ENCODE data around the gene CNTNAP1. TPM values are rescaled to one million over a fixed set of nuclear protein-coding genes. Genes with fewer than 3 reads are reported as not detected.

The CNTNAP1 gene
- total and polyA plus RNA-seq, 10 of the 15 experiments (the other 5 are each of a cell fraction or from before 2014, with no cell fraction given): 0.95 to 29.9 (median 10.4) TPM

- no peaks in the 10 kb centered on the region for H3K79me2 ChIP-seq (ENCODE audit: control insufficient read depth, insufficient read depth, low read length)
- H2AFZ ChIP-seq (ENCODE audit: control insufficient read depth, low read depth, low read length): no peak overlapping the region
- no peaks in the 10 kb centered on the region for H4K20me1 ChIP-seq (ENCODE audit: control insufficient read depth, insufficient read depth)
- ChIA-PET POLR2A (interaction anchor here (0.6 to 1.0 kb wide), 2 partner anchors 30 to 325 kb away, joined by 3 read pairs; partner anchors contain the start of genes RETREG3 and TUBG1), RAD21 (ENCODE audit: unreplicated experiment) (no interaction called here), SMC1A (ENCODE audit: uncharacterized antibody, unreplicated experiment) (no interaction called here), CTCF (interaction anchor here (0.6 to 1.1 kb wide), 3 partner anchors 9 to 53 kb away, joined by 3 read pairs; no protein-coding TSS in a partner anchor)
- H3K9me3 ChIP-seq (replicated peaks; ENCODE audit: control insufficient read depth, insufficient read depth, low read length): no peaks in the 10 kb centered on the region
- H3K27ac ChIP-seq (ENCODE audit: control insufficient read depth, insufficient read depth): no peak overlapping the region
- H3K4me3 ChIP-seq: no peak overlapping the region
- H3K4me1 ChIP-seq (ENCODE audit: control insufficient read depth, insufficient read depth, low read length): no peaks in the 10 kb centered on the region
- no peaks in the 10 kb centered on the region; a peak in 1 of 4 replicates for H3K27me3 ChIP-seq (replicated peaks in 1 of 2; ENCODE audit: control insufficient read depth in 2 of 2, insufficient read depth in 2 of 2, low read length in 1 of 2)
- intact Hi-C loops (cut with micrococcal nuclease; ENCODE audit: unreplicated experiment): no loop called here
- ATAC-seq (no peak), FAIRE-seq (no peak), DNase-seq (ENCODE audit: low read depth, low spot score) (no peak)
- no TSS peak for BruUV-seq (replicated peaks)
- H3K36me3 ChIP-seq (ENCODE audit: control insufficient read depth in 2 of 2, insufficient read depth in 2 of 2, low read length in 1 of 2): no peaks in the 10 kb centered on the region
- H3K9ac ChIP-seq (ENCODE audit: control insufficient read depth, insufficient read depth, low read length): no peak overlapping the region
- H3K4me2 ChIP-seq (ENCODE audit: control insufficient read depth, insufficient read depth): no peak overlapping the region
- WGBS (ENCODE audit: insufficient coverage, insufficient replicate concordance, low lambda C conversion rate, missing lambda C conversion rate): 46% methylated on average over 6 of the region's 7 CpGs
- in situ Hi-C loops (cut with MboI): no loop called here
- TF ChIP-seq, protein P1, sequence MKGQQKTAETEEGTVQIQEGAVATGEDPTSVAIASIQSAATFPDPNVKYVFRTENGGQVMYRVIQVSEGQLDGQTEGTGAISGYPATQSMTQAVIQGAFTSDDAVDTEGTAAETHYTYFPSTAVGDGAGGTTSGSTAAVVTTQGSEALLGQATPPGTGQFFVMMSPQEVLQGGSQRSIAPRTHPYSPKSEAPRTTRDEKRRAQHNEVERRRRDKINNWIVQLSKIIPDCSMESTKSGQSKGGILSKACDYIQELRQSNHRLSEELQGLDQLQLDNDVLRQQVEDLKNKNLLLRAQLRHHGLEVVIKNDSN (IDR thresholded peaks at IDR 0.05; ENCODE audit: borderline replicate concordance, extremely low read length, insufficient read depth, low read depth, low read length): no peak
- TF ChIP-seq ETV6 (conservative IDR thresholded peaks at IDR 0.05 in 1 of 2, IDR thresholded peaks at IDR 0.05 in 1 of 2; ENCODE audit: borderline replicate concordance in 1 of 2, low read depth in 1 of 2) (no peak), GATAD2B (conservative IDR thresholded peaks at IDR 0.05; ENCODE audit: low read depth) (no peak), HDAC6 (IDR thresholded peaks at IDR 0.05; ENCODE audit: unreplicated experiment) (no peak), TCF12 (IDR thresholded peaks at IDR 0.05; ENCODE audit: low read depth, low read length) (no peak), PKNOX1 (IDR thresholded peaks at IDR 0.05) (no peak), EZH2 (IDR thresholded peaks at IDR 0.05; ENCODE audit: borderline replicate concordance, control insufficient read depth, low read depth, low read length) (no peak), BCL11A (IDR thresholded peaks at IDR 0.05; ENCODE audit: low read depth, low read length) (no peak), CTCF (IDR thresholded peaks at IDR 0.05 in 2 of 3, conservative IDR thresholded peaks at IDR 0.05 in 1 of 3; ENCODE audit: control insufficient read depth in 2 of 3, extremely low read depth in 1 of 3, insufficient read depth in 1 of 3, low read depth in 3 of 3, low read length in 3 of 3) (no peak), ZZZ3 (IDR thresholded peaks at IDR 0.05; ENCODE audit: control insufficient read depth, insufficient read length, low read depth) (no peak), SKIL (IDR thresholded peaks at IDR 0.05; ENCODE audit: low read depth, poor library complexity, severe bottlenecking) (no peak), NRF1 (conservative IDR thresholded peaks at IDR 0.05; ENCODE audit: low read depth, low read length) (no peak)
- TF ChIP-seq, protein P2, sequence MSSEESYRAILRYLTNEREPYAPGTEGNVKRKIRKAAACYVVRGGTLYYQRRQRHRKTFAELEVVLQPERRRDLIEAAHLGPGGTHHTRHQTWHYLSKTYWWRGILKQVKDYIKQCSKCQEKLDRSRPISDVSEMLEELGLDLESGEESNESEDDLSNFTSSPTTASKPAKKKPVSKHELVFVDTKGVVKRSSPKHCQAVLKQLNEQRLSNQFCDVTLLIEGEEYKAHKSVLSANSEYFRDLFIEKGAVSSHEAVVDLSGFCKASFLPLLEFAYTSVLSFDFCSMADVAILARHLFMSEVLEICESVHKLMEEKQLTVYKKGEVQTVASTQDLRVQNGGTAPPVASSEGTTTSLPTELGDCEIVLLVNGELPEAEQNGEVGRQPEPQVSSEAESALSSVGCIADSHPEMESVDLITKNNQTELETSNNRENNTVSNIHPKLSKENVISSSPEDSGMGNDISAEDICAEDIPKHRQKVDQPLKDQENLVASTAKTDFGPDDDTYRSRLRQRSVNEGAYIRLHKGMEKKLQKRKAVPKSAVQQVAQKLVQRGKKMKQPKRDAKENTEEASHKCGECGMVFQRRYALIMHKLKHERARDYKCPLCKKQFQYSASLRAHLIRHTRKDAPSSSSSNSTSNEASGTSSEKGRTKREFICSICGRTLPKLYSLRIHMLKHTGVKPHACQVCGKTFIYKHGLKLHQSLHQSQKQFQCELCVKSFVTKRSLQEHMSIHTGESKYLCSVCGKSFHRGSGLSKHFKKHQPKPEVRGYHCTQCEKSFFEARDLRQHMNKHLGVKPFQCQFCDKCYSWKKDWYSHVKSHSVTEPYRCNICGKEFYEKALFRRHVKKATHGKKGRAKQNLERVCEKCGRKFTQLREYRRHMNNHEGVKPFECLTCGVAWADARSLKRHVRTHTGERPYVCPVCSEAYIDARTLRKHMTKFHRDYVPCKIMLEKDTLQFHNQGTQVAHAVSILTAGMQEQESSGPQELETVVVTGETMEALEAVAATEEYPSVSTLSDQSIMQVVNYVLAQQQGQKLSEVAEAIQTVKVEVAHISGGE (CRISPR knock-in tag; IDR thresholded peaks at IDR 0.05): no peak
Observed at GRCh38 chr17:42639525-42640113, 42.7 kb upstream of the CNTNAP1 start.

Measured in GM12878 (cell line).